ENCODE data around the gene PINLYP. TPM values are rescaled to one million over a fixed set of nuclear protein-coding genes. Genes with fewer than 3 reads are reported as not detected.

The PINLYP gene
- total RNA-seq, 1 experiment from 2014 or later = not detected

DNA sequence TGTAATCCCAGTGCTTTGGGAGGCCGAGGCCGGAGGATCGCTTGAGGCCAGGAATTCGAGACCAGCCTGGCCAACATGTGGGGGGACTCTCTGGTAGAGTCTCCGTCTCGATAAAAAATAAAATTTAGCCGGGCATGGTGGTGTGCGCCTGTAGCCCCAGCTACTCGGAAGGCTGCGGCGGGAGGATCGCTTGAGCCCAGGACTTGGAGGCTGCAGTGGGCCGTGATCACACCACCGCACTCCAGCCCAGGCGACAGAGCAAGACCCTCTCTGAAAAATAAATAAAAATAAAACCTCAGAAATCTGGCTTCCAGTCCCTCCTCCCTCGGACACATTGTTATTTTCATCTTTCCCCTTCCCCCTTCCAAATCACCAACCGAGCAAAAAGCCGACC lies 20.0 kb downstream of the PINLYP start:
- H3K27me3 Mint-ChIP-seq (ENCODE audit: insufficient read depth, unreplicated experiment) = no peaks in the 10 kb centered on the region
- CTCF ChIA-PET = interaction anchor here (1.0 to 3.3 kb wide), 6 partner anchors 41 to 149 kb away, joined by 4 to 27 read pairs (median 7); partner anchors contain the start of gene ZNF575
- peak overlapping the region; percentile 73 for H3K4me3 ChIP-seq (ENCODE audit: low read depth, low read length)
- TF ChIP-seq, protein P1, sequence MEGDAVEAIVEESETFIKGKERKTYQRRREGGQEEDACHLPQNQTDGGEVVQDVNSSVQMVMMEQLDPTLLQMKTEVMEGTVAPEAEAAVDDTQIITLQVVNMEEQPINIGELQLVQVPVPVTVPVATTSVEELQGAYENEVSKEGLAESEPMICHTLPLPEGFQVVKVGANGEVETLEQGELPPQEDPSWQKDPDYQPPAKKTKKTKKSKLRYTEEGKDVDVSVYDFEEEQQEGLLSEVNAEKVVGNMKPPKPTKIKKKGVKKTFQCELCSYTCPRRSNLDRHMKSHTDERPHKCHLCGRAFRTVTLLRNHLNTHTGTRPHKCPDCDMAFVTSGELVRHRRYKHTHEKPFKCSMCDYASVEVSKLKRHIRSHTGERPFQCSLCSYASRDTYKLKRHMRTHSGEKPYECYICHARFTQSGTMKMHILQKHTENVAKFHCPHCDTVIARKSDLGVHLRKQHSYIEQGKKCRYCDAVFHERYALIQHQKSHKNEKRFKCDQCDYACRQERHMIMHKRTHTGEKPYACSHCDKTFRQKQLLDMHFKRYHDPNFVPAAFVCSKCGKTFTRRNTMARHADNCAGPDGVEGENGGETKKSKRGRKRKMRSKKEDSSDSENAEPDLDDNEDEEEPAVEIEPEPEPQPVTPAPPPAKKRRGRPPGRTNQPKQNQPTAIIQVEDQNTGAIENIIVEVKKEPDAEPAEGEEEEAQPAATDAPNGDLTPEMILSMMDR (IDR thresholded peaks at IDR 0.05; ENCODE audit: insufficient read depth in 1 of 2, low read depth in 1 of 2, low read length in 1 of 2, severe bottlenecking in 1 of 2, unreplicated experiment in 1 of 2) = no peak
- peak overlapping the region; percentile 95 for H3K27ac Mint-ChIP-seq (ENCODE audit: unreplicated experiment)
- H3K9me3 ChIP-seq = no peaks in the 10 kb centered on the region
- peaks cover 7% of the 10 kb centered on the region for H3K4me1 Mint-ChIP-seq (ENCODE audit: low read depth, unreplicated experiment)
- no peaks in the 10 kb centered on the region; the same call in 1 of the 2 replicates for H3K36me3 ChIP-seq (ENCODE audit: control insufficient read depth, insufficient read depth, low read length)
- POLR2A ChIA-PET = interaction anchor here (0.5 to 1.5 kb wide), 8 partner anchors 11 to 673 kb away, joined by 3 to 10 read pairs (median 4); partner anchors contain the start of genes PINLYP and ZNF575
- TSS peak; percentile 87 for BruUV-seq (replicated peaks)
- H3K4me1 ChIP-seq = peaks cover 6% of the 10 kb centered on the region; the same call in 1 of the 2 replicates
- intact Hi-C loops (cut with micrococcal nuclease; ENCODE audit: unreplicated experiment) = loop anchor here (2.0 to 10.0 kb wide), 3 partner anchors 35 to 189 kb away; partner anchors contain the start of genes KCNN4 and LYPD3
- H3K9me3 Mint-ChIP-seq (ENCODE audit: unreplicated experiment) = no peaks in the 10 kb centered on the region
- H3K4me3 Mint-ChIP-seq (ENCODE audit: unreplicated experiment) = peak overlapping the region; percentile 97
- no peaks in the 10 kb centered on the region for H3K27me3 ChIP-seq (replicated peaks; ENCODE audit: control insufficient read depth, insufficient read depth, low read length)
- DNase-seq = peak in 1 of 2 experiments; percentile 16
- H3K36me3 Mint-ChIP-seq (ENCODE audit: insufficient read depth, unreplicated experiment) = peaks cover 43% of the 10 kb centered on the region

DNA sequence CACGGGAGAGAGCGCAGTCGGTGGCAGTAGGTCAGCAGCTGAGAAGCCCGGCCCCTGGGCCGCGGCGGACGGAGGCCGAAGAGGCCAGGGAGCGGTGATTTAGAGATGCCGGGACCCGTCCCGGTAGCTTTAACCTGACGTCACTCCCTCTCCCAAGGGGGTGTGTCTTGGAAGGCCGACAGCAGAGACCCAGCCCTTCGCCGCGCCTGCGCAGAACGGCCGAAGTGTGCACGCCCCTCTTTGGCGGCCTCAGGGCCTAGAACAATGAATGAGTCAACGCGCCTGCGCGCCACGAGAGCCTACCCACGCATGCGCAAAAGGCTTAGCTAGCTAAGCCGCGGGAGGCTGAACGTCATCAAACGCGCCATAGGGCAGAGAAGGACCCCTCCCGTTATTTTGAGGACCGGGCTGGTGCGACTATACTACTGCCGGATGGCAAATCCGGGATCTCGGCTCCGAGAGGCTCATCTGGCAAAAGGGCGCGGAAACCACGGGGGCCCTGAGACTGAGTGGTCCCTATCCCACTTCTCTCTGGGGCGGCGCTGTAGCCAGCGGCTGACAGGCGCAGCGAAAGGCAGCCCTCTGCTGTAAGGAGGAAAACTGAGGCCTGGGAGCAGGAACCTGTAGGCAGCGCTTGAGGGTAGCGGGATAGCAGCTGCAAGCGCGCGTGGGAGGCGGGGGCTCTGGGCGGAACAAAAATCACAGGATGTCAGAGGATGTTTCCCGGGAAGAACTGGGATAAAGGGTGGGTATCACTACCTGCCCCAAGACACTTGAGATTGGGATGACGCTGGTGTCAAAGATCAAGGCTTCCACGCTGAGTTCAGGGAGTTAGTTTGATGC lies 20.6 kb downstream of the PINLYP start, which contains the start of the genes IRGQ and ZNF576:
TSS of gene IRGQ (minus strand) at position 136 of the 843 bp plus-strand sequence. CDS start 796 bp downstream, outside the sequence.
TSS of gene ZNF576 (plus strand) at position 597 of the 843 bp plus-strand sequence. CDS start 514 bp downstream, outside the sequence.
- TF ChIP-seq, protein P1 (IDR thresholded peaks at IDR 0.05; ENCODE audit: insufficient read depth in 1 of 2, low read depth in 1 of 2, low read length in 1 of 2, severe bottlenecking in 1 of 2, unreplicated experiment in 1 of 2) = peak in 1 of 2 experiments; percentile 9
- Histone ChIP-seq H3K4me3 (ENCODE audit: low read depth, low read length) (peak within 1 kb of the TSS; percentile 73), H3K4me1 (peaks cover 6% of the 10 kb centered on the region; the same call in 1 of the 2 replicates), H3K27me3 (replicated peaks; ENCODE audit: control insufficient read depth, insufficient read depth, low read length) (no peaks in the 10 kb centered on the region), H3K9me3 (no peaks in the 10 kb centered on the region), H3K36me3 (ENCODE audit: control insufficient read depth, insufficient read depth, low read length) (no peaks in the 10 kb centered on the region; the same call in 1 of the 2 replicates)
- H3K9me3 Mint-ChIP-seq (ENCODE audit: unreplicated experiment) = no peaks in the 10 kb centered on the region
- peaks cover 7% of the 10 kb centered on the region for H3K4me1 Mint-ChIP-seq (ENCODE audit: low read depth, unreplicated experiment)
- DNase-seq = peak; percentile 100
- H3K36me3 Mint-ChIP-seq (ENCODE audit: insufficient read depth, unreplicated experiment) = peaks cover 37% of the 10 kb centered on the region
- H3K27ac Mint-ChIP-seq (ENCODE audit: unreplicated experiment) = peak within 1 kb of the TSS; percentile 95
- ChIA-PET CTCF (interaction anchor here (0.7 to 3.3 kb wide), 8 partner anchors 22 to 149 kb away, joined by 3 to 27 read pairs (median 4); partner anchors contain the start of gene ZNF575), POLR2A (interaction anchor here (0.5 to 1.5 kb wide), 9 partner anchors 12 to 674 kb away, joined by 3 to 10 read pairs (median 4); partner anchors contain the start of genes PINLYP and ZNF575)
- H3K27me3 Mint-ChIP-seq (ENCODE audit: insufficient read depth, unreplicated experiment) = no peaks in the 10 kb centered on the region
- peak within 1 kb of the TSS; percentile 97 for H3K4me3 Mint-ChIP-seq (ENCODE audit: unreplicated experiment)
- TSS peak; percentile 17 for BruUV-seq (replicated peaks)
- intact Hi-C loops (cut with micrococcal nuclease; ENCODE audit: unreplicated experiment) = loop anchor here (1.0 to 10.0 kb wide), 7 partner anchors 21 to 189 kb away; partner anchors contain the start of genes KCNN4, LYPD3, PINLYP and XRCC1

Data from Caco-2 (cell line).